HG02571 (cell line): ENCODE data around the gene CIITA.

ENCODE experiments used
- ATAC-seq: cut with Tn5 transposase; IDR thresholded peaks from one replicate; pipeline ENCODE4 v1.9.1; 2021; ENCODE audit warnings: mild to moderate bottlenecking, moderate library complexity; ENCODE audit not compliant: unreplicated experiment

The CIITA gene

GRCh38 chr16:10849736-10850477 is 27.1 kb upstream of the CIITA start:
- ATAC-seq = no peak

GRCh38 chr16:10850478-10850850 is 26.5 kb upstream of the CIITA start:
- no peak for ATAC-seq

GRCh38 chr16:10851512-10851911 is 25.5 kb upstream of the CIITA start:
- no peak for ATAC-seq

- no peak for ATAC-seq
These were observed 24.7 kb upstream of the CIITA start for GRCh38 chr16:10852286-10852685.

DNA sequence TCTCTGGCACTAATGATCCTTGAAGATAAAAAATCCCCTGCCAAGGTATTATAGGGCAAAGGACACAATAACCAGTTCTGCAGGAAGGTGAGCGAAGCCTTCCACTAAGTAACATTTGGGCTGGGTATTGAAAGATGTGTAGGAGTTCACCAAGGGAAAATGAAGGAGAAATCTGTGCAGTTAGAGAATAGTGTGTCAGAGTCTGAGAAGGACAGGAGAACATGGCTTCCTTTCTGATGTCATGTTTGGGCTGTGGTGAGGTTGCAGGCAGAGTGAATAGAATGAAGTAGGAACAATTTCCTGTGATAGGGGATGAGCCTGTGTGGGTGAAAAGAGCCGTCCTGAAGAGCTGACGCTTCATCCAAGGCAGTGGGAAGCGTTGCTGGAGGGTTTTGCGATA is 24.1 kb upstream of the CIITA start:
- ATAC-seq = no peak

DNA sequence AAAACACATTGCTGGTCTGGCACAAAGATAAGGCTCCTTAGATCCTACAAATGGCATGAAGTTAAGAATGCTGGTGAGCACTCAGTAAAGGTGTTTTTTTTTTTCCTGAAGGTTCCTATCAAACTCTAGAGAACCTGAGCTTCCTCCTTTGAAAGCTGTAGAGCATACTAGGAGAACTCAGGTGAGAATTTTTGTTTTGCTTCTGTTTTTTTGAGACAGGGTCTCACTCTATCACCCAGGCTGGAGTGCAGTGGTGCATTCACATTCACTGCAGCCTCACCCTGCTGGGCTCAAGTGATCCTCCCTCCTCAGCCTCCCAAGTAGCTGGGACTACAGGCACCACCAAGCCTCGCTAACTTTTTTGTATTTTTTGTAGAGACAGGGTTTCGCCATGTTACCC is 21.0 kb upstream of the CIITA start:
- ATAC-seq = no peak

DNA sequence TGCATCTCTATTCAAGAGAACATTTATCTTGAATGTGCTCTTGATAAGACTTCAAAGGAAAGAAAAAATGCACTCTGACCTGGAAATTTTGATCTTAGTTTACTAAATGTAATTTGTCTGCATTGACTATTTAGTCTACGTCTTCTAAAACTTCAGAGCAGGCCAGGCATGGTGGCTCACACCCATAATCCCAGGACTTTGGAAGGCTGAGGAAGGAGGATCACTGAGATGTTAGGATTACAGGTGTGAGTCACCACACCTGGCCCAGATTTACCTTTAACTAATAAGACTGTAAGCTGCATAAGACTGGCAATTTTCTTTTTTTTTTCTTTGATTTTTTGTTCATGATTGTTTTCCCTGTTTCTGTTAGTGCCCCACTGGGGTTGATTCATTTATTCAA is 18.8 kb upstream of the CIITA start:
- ATAC-seq = no peak

GRCh38 chr16:10859020-10859419 is 18.0 kb upstream of the CIITA start:
- no peak for ATAC-seq

GRCh38 chr16:10859658-10860057 is 17.3 kb upstream of the CIITA start:
- no peak for ATAC-seq

DNA sequence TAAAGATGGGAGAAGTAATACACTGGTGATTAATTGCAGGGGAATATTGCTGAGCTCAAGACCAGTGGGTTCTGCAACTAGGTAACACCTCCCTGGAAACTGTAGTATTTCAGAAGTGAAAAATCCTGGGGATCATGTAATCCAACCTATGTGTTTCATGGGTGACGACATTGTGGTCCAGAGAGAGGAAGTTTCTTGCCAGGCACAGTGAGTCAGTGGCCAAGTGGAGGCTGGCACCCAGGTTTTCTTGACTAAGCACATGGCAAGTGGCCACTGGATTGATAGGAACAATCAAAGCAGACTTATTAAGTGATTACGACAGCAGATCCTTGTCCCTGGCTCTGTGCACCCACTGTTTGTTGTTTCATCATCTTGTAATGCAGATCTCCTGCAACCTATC is 14.6 kb upstream of the CIITA start:
- no peak for ATAC-seq

DNA sequence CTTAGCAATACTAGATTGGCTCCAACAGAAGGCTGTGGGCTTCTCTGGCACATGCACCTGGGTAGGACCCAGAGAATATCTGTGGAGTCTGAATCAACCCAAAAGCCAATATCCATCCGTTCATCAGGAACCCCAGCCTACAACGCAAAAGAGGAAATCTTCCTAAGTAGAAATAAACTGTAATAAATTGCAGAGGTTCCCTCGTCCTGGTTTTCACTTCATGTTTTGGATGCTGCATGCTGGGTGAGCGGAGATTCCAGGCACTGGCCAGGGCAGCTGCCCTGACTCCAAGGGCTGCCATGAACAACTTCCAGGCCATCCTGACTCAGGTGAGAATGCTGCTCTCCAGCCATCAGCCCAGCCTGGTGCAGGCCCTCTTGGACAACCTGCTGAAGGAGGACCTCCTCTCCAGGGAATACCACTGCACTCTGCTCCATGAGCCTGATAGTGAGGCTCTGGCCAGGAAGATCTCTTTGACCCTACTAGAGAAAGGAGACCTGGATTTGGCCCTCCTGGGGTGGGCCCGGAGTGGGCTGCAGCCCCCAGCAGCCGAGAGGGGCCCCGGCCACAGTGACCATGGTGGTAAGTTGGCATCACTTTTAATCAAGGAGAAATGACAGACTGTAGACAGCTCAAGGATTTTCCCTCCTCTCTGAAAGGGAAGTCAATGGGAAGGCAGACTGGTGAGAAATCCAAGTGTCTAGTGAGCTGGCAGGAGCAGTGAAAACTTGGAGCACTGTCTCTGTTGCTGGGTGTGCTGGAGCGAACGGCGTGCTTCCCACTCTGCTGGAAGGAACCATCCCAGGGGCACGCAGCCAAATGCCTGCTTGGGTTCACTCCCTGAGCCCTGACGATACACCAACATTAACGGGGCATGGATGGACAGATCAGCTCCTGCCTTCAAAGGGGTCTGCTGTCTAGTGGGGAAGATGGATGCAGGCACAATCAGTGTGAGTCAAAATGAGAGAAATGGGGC is 10.7 kb upstream of the CIITA start:
- ATAC-seq = no peak

DNA sequence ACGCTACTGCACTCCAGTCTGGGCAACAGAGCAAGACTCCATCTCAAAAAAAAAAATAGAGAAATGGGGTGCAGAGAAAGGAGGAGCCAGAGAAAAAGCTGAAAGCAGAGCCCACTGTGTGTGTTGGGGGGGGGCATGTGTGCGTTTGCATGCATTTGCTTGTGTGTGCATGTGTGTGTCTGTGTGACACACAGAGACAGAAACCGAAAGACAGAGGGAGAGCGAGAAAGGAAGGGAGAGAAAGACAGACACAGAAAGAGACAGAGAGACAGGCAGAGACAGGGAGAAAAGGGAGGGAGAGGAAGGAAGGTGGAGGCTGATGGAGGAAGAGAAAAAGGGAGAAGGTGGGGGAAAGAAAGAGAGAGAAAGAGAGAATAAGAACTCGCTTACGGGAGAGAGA is 9.8 kb upstream of the CIITA start:
- no peak for ATAC-seq

DNA sequence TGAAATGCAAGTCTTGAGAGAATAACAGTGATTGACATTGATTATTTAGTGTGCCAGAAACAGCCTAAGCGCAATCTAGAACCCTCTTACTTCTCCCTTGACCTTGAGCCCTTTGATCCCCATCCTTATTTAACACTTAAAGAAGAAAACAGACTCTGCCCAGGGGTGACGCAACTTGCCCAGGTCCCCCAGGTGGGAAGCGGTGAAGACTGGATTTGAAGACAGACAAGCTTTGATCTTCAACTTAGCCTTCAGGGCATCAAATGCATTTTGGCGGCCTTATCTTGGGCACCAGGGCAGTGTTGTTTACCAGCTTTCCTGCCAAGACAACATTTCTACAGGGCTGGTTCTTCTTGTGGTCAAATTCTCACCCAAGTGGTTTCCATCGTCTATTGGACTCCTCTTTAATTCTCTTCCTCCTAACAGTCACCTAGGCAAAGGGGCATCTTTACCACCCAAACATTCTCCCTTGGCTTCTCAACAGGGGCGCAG is 8.9 kb upstream of the CIITA start:
- no peak for ATAC-seq

- no peak for ATAC-seq
These were observed 8.2 kb upstream of the CIITA start for GRCh38 chr16:10868596-10869469.

DNA sequence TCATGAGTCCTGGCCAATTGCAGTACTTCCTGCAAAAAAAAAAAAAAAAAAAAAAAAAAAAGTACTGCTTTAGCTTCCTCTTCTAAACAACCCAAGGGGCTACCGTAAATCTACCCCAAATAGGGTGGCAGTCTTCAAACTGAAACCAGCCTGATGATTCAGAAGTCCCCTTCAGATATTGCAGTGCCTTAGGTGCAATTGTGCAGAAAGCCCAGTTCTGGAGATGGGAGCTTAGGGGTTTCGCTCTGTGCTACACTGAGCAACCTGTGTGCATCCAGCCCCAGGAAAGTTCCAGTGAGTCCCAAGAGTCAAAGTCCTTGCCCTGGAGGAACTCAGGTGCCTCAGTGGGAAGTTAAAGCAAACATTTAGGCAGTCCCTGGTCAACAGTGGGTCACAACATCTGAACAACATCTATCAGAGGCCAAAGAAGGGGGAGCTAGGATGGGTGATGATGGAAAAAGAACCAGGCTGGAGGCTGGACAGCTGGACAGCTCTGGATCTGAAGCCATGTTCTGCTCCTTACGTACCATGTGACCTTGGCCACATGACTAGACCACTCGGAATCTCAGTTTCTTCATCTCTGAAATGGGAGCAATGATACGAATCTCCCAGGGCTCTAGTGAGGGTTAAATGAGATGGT is 6.7 kb upstream of the CIITA start:
- ATAC-seq = no peak

GRCh38 chr16:10870808-10871156 is 6.2 kb upstream of the CIITA start:
- no peak for ATAC-seq

DNA sequence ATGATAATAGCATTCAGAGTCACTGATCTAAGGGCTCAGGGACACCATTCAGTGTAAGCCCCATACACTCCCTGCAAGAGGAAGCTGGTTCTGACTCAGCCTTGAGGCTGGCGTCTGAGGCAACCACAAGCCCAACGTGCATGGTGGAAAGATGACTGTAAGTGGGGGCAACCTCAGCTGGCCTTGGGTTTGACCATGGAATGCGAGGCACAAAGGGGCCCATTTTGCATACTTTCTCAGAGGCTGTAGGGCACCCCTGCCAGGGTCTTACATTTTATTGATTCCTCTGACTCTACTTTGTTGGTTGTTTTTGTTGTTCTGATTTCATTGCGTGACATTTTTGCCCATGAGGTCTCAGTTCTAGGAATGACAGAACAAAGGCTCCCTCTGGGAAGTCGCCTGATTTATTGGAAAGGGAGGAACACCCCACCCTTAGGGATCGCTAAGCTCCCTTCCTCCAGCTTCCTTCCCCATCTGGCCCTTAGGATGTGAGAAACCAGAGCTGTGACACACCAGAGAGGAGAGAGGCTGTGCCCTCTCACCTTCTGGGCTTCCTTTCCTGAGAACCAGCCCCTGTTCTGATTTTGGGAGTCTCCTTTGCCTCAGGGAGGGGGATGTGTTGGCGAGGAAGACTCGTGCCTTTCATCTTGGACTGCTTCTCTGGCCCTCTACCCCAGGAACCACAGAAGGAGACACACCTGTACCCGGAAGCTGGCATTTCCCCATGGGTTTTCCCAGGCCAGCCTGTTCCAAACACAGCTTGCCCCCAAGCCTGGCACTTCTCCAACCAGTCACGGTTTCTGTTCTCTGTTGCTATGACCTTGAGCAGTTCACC is 5.6 kb upstream of the CIITA start:
- no peak for ATAC-seq

GRCh38 chr16:10876315-10876714 is 687 bp upstream of the CIITA start:
- ATAC-seq = no peak

DNA sequence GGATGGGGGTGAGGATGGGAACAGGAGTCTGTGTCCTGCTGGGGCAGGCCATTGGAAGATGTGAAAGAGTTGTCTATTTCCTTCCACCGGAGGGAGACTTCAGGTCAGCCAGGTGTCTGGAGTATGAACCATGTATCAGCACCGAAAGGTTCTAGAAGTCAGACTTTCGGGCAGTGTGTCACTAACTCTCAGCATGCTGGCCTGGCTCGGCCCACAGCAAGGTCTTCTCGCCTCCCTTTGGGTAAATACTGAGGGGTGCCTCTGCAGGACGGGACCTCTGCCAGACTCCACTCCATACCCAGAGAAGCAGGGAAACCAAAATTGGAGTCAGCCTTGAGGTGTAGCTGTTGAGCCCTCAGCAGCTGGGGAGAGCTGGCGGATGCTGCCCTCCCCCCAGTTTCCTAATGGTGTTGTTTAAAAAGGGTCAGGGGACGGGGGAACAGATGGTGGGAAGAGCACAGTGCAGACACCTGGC is 507 bp downstream of the CIITA start:
- no peak for ATAC-seq

DNA sequence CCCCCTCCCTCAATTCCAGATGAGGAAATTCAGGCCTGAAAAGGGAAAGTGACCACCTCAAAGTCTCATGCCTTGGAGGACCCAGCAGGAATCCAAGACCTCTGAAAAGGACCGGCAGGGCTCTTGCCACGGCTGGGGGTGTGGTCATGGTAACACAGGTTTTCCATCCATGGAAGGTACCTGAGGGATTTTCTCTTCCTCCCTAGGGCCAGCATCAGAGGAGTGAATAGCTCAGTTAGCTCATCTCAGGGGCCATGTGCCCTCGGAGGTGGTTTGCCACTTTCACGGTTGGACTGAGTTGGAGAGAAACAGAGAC is 1.3 kb downstream of the CIITA start:
- ATAC-seq = no peak
